Choroid plexus epithelial cell (primary cell): ENCODE measurements around the gene SLC2A1.

Source experiments
- DNase-seq: peaks from one replicate; pipeline ENCODE4 v3.0.0-alpha.2; 2010; ENCODE audit warnings: low read depth
- H3K4me3 ChIP-seq: 2 replicates; pipeline ENCODE4 v1.5.1; 2011; ENCODE audit warnings: low read depth, mild to moderate bottlenecking, control low read depth, low read length, moderate library complexity
- TF ChIP-seq, protein P1 (sequence below): conservative IDR thresholded peaks from 2 replicates; pipeline ENCODE4 v1.5.1; 2011; ENCODE audit warnings: low read depth, mild to moderate bottlenecking, control low read depth, inconsistent platforms, low read length, moderate library complexity

SLC2A1 gene

DNA sequence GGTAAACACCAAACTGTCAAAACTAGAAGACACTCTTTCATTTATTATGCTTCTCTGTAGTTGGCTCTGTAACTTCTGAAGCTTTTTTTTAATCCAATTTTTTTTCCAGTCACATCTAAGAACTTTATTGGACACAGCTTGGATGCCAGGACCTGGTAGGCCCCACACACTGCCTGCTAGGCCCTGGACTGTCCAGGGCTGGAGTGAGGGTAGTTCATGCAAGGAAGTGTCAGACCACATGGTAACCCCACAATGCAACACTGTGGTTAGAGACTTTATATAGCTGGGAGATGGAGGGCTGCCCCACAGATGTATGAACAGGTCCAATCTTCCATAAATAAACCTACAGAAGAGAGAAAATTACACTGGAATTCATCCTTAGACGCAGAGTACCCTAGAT lies 7.1 kb downstream of the SLC2A1 start:
- TF ChIP-seq, protein P1, sequence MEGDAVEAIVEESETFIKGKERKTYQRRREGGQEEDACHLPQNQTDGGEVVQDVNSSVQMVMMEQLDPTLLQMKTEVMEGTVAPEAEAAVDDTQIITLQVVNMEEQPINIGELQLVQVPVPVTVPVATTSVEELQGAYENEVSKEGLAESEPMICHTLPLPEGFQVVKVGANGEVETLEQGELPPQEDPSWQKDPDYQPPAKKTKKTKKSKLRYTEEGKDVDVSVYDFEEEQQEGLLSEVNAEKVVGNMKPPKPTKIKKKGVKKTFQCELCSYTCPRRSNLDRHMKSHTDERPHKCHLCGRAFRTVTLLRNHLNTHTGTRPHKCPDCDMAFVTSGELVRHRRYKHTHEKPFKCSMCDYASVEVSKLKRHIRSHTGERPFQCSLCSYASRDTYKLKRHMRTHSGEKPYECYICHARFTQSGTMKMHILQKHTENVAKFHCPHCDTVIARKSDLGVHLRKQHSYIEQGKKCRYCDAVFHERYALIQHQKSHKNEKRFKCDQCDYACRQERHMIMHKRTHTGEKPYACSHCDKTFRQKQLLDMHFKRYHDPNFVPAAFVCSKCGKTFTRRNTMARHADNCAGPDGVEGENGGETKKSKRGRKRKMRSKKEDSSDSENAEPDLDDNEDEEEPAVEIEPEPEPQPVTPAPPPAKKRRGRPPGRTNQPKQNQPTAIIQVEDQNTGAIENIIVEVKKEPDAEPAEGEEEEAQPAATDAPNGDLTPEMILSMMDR: no peak
- DNase-seq: no peak

DNA sequence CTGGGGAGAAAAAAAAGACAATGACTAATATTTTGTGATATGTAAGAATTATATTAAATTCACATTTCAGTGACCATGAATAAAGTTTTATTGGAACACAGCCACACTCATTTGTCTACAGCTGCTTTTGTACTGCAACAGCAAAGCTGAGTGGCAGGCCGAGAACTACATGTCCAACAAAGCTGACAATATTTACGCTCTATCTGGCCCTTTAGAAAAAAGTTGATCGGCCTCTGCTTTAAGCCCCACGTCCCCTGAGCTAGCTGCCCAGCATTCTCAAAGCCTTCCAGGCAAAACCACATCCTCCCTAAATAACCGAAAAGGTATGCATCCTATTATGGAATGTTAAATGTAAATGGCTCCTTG lies 8.6 kb downstream of the SLC2A1 start:
- no peak overlapping the region for H3K4me3 ChIP-seq
- TF ChIP-seq, protein P1: no peak
- peak; percentile 62 for DNase-seq

More for the DNA sequence above, 7.1 kb downstream of the SLC2A1 start:
- H3K4me3 ChIP-seq: no peak overlapping the region

DNA sequence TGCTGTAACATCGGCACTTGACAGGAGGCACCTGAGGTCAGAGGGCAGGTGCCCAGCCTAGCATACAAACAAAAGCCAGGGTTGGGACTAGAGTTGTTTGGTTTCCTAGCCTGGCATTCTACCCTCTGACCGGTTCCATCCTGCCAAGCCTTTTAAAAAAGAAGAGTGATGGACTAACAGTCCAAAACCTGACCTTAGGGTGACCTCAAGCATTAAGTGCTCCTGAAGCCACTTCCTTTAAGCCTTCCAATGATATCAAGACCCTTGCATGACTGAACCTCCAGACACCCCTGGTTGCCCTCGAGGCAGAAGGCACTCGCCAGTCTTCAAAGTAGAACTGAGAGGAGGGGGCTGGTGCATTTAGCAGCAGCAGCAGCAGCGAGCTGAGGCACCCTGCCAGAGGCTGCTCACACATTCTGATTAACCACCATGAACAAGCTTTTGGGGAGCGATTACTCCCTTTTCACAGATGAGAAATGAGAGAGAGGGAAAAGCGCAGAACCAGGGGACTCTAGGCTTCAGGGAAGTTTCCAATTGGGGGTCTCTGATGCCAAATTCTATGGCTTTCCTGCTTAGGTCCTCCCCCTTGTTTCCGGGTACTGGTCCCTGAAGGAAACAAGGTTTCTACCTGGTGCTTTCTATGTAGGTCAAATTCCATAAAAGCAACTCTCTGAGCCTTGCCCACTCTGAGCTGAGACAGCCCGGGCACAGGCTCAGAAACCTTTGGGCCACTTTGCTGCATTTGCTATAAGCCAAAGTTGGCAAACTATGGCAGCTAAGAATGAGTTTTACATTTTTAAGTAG lies 9.2 kb downstream of the SLC2A1 start:
- no peak for DNase-seq
- TF ChIP-seq, protein P1: no peak
- no peak overlapping the region for H3K4me3 ChIP-seq

DNA sequence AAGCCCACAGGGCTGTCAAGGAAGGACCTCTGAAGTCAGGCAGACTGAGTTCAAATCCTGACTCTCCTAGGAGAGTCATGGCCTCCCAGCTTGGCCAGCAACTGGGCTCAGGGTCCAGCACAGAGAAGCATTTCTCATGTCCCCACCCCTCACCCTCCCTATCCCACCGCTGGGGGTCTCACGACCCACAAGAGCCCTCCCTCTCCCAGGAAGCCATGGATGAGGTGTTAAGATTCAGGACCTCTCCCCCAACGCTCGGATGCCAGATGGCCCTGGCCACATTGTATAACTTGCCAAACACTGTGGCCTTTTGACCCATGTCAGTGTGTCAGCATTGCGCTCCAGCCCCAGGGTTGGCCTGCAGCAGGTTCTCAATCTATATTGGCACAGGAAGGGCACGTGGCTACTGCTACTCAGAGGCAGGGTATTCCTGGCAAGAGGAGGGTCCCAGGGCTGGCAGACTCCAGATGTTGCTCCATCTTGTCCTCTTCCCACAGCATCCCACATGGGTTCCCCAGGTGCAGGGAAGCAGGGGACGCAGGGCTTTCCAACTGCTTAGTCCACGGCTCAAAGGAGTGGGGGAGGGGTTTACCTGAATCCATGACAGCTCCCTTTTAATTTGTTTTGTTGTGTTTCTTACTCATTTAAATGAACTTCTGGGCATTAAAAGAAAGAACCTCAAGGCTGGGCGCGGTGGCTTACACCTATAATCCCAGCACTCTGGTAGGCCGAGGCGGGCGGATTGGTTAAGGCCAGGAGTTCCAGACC lies 10.5 kb downstream of the SLC2A1 start:
- H3K4me3 ChIP-seq: no peak overlapping the region
- TF ChIP-seq, protein P1: no peak
- DNase-seq: no peak

DNA sequence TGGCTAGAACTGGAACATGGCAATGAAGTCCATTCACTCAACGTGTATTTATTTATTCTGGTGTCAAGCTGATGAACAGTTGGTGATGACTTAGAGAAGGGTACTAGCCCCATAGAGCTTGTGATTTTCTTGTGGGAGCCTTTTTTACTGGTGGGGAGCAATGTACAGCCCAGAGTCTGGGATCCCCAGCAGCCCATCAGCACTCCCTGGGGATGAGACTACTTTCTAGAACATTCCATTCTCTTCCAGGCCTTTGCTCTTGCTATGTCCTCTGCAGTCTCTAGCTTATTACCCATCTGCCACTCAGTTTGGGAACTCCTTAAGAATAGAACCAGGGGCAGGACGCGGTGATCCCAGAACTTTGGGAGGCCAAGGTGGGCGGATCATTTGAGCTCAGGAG lies 11.6 kb downstream of the SLC2A1 start:
- no peak for DNase-seq
- no peak overlapping the region for H3K4me3 ChIP-seq
- TF ChIP-seq, protein P1: no peak

DNA sequence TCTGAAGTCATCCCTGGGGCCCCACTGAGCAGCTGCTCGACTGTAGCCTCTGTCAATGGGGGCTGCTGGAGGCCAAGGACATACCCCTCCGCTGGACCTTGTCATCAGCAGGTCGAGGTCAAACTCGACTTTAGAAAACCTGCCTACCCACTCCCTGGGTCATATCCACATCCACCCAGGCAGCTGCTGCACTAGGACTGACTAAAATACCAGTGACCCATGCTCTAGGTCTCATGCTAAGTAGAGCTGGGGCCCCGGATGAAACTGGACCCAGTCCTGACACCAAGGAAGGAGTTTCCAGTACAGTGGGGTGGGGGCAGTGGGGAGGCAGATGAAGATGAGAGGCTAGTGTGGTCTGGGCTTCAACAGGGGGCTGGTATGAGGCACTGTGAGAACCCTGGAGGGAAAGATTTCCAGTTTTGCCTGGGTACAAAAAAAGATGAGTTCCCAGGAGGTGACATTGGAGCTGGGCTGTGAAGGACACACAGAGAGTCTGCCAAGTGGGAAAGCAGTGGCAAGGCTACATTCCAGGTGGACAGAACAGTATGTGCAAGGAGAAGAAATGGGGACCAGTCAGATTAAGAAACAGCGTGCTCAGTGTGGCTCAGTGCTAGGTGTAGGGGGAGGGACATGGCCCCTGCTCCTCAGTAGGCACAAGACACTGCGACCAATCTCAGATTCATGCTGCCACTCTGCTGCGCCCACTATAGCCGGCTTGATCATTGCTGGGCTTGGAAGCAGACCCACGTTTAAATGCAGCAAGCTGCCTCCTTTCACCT lies 12.4 kb downstream of the SLC2A1 start:
- H3K4me3 ChIP-seq: no peak overlapping the region
- TF ChIP-seq, protein P1: no peak
- no peak for DNase-seq
